WTC11 (cell line): Measurements from ENCODE around the gene KRTCAP2. TPM values are rescaled to one million over a fixed set of nuclear protein-coding genes. Genes with fewer than 3 reads are reported as not detected.

Source experiments
- ATAC-seq: fragments of 200-7000 bp; cut with Tn5 transposase; 2 replicates; pipeline ENCODE4 v1.10.0; 2021; ENCODE audit warnings: mild to moderate bottlenecking, moderate library complexity
- CTCF ChIA-PET: fragments of 300-600 bp; sonication (Branson Sonifier 250); formaldehyde crosslinking; loops from one replicate; lab custom pipeline; 2021; ENCODE audit warnings: antibody characterized with exemption; lab: Charles Lee
- POLR2A ChIA-PET: fragments of 350-600 bp; sonication (Branson Sonifier 250); formaldehyde crosslinking; loops from one replicate; lab custom pipeline; 2021; ENCODE audit warnings: antibody characterized with exemption; lab: Charles Lee
- DNase-seq: peaks from one replicate; pipeline ENCODE4 v3.0.0; 2021; ENCODE audit warnings: low spot score
- H3K27ac Mint-ChIP-seq: 2 replicates; pipeline ENCODE4 v1.8.0; 2021; ENCODE audit warnings: mixed read lengths
- H3K27me3 Mint-ChIP-seq: 2 replicates; pipeline ENCODE4 v1.8.0; 2021; ENCODE audit warnings: low read depth, mild to moderate bottlenecking, moderate library complexity, mixed read lengths
- H3K36me3 Mint-ChIP-seq: 2 replicates; pipeline ENCODE4 v1.8.0; 2021; ENCODE audit warnings: mixed read lengths
- H3K4me1 Mint-ChIP-seq: 2 replicates; pipeline ENCODE4 v1.8.0; 2022; ENCODE audit warnings: mixed read lengths
- H3K4me3 Mint-ChIP-seq: 2 replicates; pipeline ENCODE4 v1.8.0; 2021; ENCODE audit warnings: mild to moderate bottlenecking, moderate library complexity, mixed read lengths
- H3K9me3 Mint-ChIP-seq: 2 replicates; pipeline ENCODE4 v1.8.0; 2021; ENCODE audit warnings: mixed read lengths
- CBFB ChIP-seq: sonication (generic); formaldehyde crosslinking; IDR thresholded peaks from 2 replicates; pipeline ENCODE4 v1.8.1; 2022; ENCODE audit warnings: mild to moderate bottlenecking, low read depth, missing genetic modification reagents
- GTF2I ChIP-seq: fragments of 250-450 bp; sonication (Bioruptor Pico); conservative IDR thresholded peaks from 2 replicates; pipeline ENCODE4 v1.4.0; 2021; ENCODE audit warnings: mild to moderate bottlenecking
- KAT7 ChIP-seq: sonication (generic); formaldehyde crosslinking; IDR thresholded peaks from 2 replicates; pipeline ENCODE4 v1.8.1; 2023; ENCODE audit warnings: missing genetic modification reagents, mild to moderate bottlenecking, borderline replicate concordance
- MXD4 ChIP-seq: fragments of 250-450 bp; sonication (Bioruptor Pico); IDR thresholded peaks from 2 replicates; pipeline ENCODE4 v1.8.0; 2021; ENCODE audit warnings: mild to moderate bottlenecking, moderate library complexity, borderline replicate concordance
- NFE2L1 ChIP-seq: sonication (generic); formaldehyde crosslinking; IDR thresholded peaks from 2 replicates; pipeline ENCODE4 v1.8.1; 2023; ENCODE audit warnings: missing genetic modification reagents
- OVOL2 ChIP-seq: fragments of 250-450 bp; sonication (Bioruptor Pico); IDR thresholded peaks from 2 replicates; pipeline ENCODE4 v1.9.0; 2021; ENCODE audit warnings: mild to moderate bottlenecking, borderline replicate concordance
- TEAD4 ChIP-seq: sonication (generic); formaldehyde crosslinking; IDR thresholded peaks from 2 replicates; pipeline ENCODE4 v1.8.0; 2022; ENCODE audit warnings: mild to moderate bottlenecking, missing genetic modification reagents
- ZNF232 ChIP-seq: sonication (generic); formaldehyde crosslinking; IDR thresholded peaks from 2 replicates; pipeline ENCODE4 v1.8.0; 2022; ENCODE audit warnings: mild to moderate bottlenecking, missing genetic modification reagents
- ZNF671 ChIP-seq: fragments of 250-450 bp; sonication (Bioruptor Pico); IDR thresholded peaks from 2 replicates; pipeline ENCODE4 v1.8.0; 2021; ENCODE audit warnings: mild to moderate bottlenecking
- total RNA-seq: library from RNA; stranded (reverse); gene quantifications from 3 replicates; pipeline ENCODE4 v1.2.3, GENCODE V29; 2021
- TF ChIP-seq, protein P1 (sequence below): sonication (generic); formaldehyde crosslinking; IDR thresholded peaks from 2 replicates; pipeline ENCODE4 v1.8.1; 2023; ENCODE audit warnings: mild to moderate bottlenecking, missing genetic modification reagents, moderate library complexity
- TF ChIP-seq, protein P2 (sequence below): sonication (generic); formaldehyde crosslinking; IDR thresholded peaks from 2 replicates; pipeline ENCODE4 v1.8.0; 2023; ENCODE audit warnings: mild to moderate bottlenecking, missing genetic modification reagents
- TF ChIP-seq, protein P3 (sequence below): sonication (generic); formaldehyde crosslinking; IDR thresholded peaks from 2 replicates; pipeline ENCODE4 v1.8.1; 2023; ENCODE audit warnings: mild to moderate bottlenecking, missing genetic modification reagents, moderate library complexity
- TF ChIP-seq, protein P4 (sequence below): sonication (generic); formaldehyde crosslinking; IDR thresholded peaks from 2 replicates; pipeline ENCODE4 v1.8.1; 2022; ENCODE audit warnings: missing genetic modification reagents, borderline replicate concordance
- TF ChIP-seq, protein P5 (sequence below): sonication (generic); formaldehyde crosslinking; IDR thresholded peaks from 2 replicates; pipeline ENCODE4 v1.8.0; 2022; ENCODE audit warnings: mild to moderate bottlenecking, missing genetic modification reagents

Gene KRTCAP2
- total RNA-seq, 1 experiment from 2014 or later = 104 TPM

DNA sequence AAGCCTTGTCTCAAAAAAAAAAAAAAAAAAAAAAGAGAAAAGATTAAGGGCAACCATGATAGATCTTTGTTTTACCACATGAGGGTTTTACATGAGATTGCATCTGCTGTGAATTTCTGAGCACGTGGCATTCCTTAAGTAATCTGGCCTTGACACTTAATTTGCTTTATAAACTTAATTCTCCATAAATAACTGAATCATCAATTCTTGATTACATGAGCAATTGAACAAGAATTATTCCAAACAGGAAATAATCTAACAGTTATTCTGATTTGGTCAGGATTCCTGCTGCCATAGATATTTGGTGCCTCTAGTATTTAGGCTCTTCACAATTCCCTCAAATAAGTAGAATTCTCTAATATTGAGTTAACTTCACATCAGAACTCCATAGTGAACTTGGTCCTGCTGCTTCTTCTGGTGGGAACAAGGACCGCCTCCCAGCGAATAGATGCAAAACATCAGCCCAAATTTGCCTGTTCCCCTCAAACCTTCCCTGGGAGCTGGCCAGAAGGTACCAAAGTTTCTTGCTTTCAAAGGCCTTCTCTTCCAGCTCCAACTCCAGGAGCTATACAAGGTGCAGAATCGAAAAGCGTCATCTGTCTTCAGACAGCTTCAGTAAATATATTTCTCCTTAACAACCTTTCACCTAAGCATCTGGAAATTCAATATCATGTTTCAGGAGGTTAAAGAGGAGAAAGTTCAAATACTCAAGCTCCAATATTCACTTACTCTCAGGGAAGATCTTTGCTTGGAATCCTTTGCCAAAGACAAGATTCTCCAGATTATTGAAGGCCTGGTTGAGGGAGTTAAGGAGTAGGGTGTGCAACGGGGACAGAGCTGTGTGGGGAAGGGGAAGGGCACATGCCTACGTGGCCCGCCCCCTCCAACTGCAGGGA lies 1.0 kb downstream of the KRTCAP2 start:
- no peaks in the 10 kb centered on the region for H3K9me3 Mint-ChIP-seq
- ATAC-seq = no peak
- no peak for DNase-seq
- no peaks in the 10 kb centered on the region for H3K27me3 Mint-ChIP-seq
- POLR2A ChIA-PET = interaction anchor here (0.7 to 5.2 kb wide), 7 partner anchors 23 to 201 kb away, joined by 3 to 83 read pairs (median 6); partner anchors contain the start of gene SHC1
- TF ChIP-seq, protein P1, sequence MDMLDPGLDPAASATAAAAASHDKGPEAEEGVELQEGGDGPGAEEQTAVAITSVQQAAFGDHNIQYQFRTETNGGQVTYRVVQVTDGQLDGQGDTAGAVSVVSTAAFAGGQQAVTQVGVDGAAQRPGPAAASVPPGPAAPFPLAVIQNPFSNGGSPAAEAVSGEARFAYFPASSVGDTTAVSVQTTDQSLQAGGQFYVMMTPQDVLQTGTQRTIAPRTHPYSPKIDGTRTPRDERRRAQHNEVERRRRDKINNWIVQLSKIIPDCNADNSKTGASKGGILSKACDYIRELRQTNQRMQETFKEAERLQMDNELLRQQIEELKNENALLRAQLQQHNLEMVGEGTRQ (CRISPR knock-in tag) = 0 out of 2 replicates have a peak, but pooled peaks have one; percentile 6
- TF ChIP-seq, protein P2, sequence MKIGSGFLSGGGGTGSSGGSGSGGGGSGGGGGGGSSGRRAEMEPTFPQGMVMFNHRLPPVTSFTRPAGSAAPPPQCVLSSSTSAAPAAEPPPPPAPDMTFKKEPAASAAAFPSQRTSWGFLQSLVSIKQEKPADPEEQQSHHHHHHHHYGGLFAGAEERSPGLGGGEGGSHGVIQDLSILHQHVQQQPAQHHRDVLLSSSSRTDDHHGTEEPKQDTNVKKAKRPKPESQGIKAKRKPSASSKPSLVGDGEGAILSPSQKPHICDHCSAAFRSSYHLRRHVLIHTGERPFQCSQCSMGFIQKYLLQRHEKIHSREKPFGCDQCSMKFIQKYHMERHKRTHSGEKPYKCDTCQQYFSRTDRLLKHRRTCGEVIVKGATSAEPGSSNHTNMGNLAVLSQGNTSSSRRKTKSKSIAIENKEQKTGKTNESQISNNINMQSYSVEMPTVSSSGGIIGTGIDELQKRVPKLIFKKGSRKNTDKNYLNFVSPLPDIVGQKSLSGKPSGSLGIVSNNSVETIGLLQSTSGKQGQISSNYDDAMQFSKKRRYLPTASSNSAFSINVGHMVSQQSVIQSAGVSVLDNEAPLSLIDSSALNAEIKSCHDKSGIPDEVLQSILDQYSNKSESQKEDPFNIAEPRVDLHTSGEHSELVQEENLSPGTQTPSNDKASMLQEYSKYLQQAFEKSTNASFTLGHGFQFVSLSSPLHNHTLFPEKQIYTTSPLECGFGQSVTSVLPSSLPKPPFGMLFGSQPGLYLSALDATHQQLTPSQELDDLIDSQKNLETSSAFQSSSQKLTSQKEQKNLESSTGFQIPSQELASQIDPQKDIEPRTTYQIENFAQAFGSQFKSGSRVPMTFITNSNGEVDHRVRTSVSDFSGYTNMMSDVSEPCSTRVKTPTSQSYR (CRISPR knock-in tag) = no peak
- TF ChIP-seq, protein P3, sequence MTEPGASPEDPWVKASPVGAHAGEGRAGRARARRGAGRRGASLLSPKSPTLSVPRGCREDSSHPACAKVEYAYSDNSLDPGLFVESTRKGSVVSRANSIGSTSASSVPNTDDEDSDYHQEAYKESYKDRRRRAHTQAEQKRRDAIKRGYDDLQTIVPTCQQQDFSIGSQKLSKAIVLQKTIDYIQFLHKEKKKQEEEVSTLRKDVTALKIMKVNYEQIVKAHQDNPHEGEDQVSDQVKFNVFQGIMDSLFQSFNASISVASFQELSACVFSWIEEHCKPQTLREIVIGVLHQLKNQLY (CRISPR knock-in tag) = no peak
- TF ChIP-seq, all 79 proteins: peak for 1
- CTCF ChIA-PET = interaction anchor here (0.7 to 12.2 kb wide), 44 partner anchors 9 to 812 kb away, joined by 3 to 605 read pairs (median 7); partner anchors contain the start of genes ADAM15, DPM3, EFNA1 and EFNA3
- peak overlapping the region; percentile 91 for H3K27ac Mint-ChIP-seq
- H3K4me1 Mint-ChIP-seq = peaks cover 31% of the 10 kb centered on the region
- peaks cover 20% of the 10 kb centered on the region for H3K36me3 Mint-ChIP-seq
- H3K4me3 Mint-ChIP-seq = peak overlapping the region; percentile 94

DNA sequence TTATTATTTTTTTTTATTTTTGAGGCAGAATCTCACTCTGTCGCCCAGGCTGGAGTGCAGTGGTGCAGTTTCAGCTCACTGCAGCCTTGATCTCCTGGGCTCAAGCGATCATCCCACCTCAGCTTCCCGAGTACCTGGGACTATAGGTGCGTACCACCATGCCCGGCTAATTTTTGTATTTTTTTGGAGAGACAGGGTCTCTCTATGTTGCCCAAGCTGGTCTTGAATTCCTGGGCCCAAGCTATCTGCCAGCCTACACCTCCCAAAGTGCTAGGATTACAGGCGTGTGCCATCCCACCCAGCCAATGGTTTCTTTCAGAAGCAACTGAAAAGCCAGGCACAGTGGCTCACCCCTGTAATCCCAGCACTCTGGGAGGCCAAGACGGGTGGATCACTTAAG lies 2.3 kb downstream of the KRTCAP2 start:
- peaks cover 34% of the 10 kb centered on the region for H3K4me1 Mint-ChIP-seq
- no peaks in the 10 kb centered on the region; the same call in 1 of the 2 replicates for H3K27me3 Mint-ChIP-seq
- no peak overlapping the region for H3K27ac Mint-ChIP-seq
- no peaks in the 10 kb centered on the region for H3K9me3 Mint-ChIP-seq
- H3K4me3 Mint-ChIP-seq = peak overlapping the region; percentile 94; the same call in 1 of the 2 replicates
- peaks cover 14% of the 10 kb centered on the region for H3K36me3 Mint-ChIP-seq
- DNase-seq = no peak
- POLR2A ChIA-PET = no interaction called here
- no peak for ATAC-seq
- CTCF ChIA-PET = interaction anchor here (1.4 to 12.2 kb wide), 4 partner anchors 42 to 86 kb away, joined by 6 to 605 read pairs (median 140); partner anchors contain the start of gene EFNA1
- TF ChIP-seq NFE2L1 (CRISPR knock-in tag) = no peak
- TF ChIP-seq ZNF232 (CRISPR knock-in tag) = no peak
- TF ChIP-seq, protein P4, sequence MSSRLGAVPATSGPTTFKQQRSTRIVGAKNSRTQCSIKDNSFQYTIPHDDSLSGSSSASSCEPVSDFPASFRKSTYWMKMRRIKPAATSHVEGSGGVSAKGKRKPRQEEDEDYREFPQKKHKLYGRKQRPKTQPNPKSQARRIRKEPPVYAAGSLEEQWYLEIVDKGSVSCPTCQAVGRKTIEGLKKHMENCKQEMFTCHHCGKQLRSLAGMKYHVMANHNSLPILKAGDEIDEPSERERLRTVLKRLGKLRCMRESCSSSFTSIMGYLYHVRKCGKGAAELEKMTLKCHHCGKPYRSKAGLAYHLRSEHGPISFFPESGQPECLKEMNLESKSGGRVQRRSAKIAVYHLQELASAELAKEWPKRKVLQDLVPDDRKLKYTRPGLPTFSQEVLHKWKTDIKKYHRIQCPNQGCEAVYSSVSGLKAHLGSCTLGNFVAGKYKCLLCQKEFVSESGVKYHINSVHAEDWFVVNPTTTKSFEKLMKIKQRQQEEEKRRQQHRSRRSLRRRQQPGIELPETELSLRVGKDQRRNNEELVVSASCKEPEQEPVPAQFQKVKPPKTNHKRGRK (CRISPR knock-in tag) = no peak
- no peak for TF ChIP-seq MXD4 (CRISPR knock-in tag)
- TF ChIP-seq KAT7 (CRISPR knock-in tag) = no peak
- no peak for TF ChIP-seq ZNF671 (CRISPR knock-in tag)
- TF ChIP-seq, protein P5, sequence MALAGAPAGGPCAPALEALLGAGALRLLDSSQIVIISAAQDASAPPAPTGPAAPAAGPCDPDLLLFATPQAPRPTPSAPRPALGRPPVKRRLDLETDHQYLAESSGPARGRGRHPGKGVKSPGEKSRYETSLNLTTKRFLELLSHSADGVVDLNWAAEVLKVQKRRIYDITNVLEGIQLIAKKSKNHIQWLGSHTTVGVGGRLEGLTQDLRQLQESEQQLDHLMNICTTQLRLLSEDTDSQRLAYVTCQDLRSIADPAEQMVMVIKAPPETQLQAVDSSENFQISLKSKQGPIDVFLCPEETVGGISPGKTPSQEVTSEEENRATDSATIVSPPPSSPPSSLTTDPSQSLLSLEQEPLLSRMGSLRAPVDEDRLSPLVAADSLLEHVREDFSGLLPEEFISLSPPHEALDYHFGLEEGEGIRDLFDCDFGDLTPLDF = no peak
- TF ChIP-seq TEAD4 (CRISPR knock-in tag) = no peak
- no peak for TF ChIP-seq CBFB
- TF ChIP-seq GTF2I (CRISPR knock-in tag) = no peak
- no peak for TF ChIP-seq OVOL2 (CRISPR knock-in tag)
- TF ChIP-seq, all 79 proteins: peak for 0
